Astrocyte (in vitro differentiated cells and primary cell): Measurements from ENCODE around the gene PSMD5.

ENCODE experiments used
- CTCF ChIP-seq: IDR thresholded peaks from 2 replicates; pipeline ENCODE4 v1.5.1; 2011; ENCODE audit warnings: low read depth, mild to moderate bottlenecking, inconsistent platforms, low read length, moderate library complexity; ENCODE audit not compliant: insufficient read depth
- EZH2 ChIP-seq: IDR thresholded peaks from 2 replicates; pipeline ENCODE4 v1.6.1; 2012; ENCODE audit warnings: mild to moderate bottlenecking, low read length, inconsistent platforms; ENCODE audit not compliant: insufficient read depth

- no peak for TF ChIP-seq CTCF
- TF ChIP-seq EZH2, result no peak
Measured at GRCh38 chr9:120818595-120818994, 24.1 kb downstream of the PSMD5 start.
